HL-60 (cell line): ENCODE measurements around the gene CYP2F1.

Source experiments
- DNase-seq, 2 experiments: peaks; one replicate each; pipeline ENCODE4 v3.0.0-alpha.2; 2010 to 2020; ENCODE audit warnings: low read depth in 1 of 2, low spot score in 1 of 2
- H3K27ac ChIP-seq: fragments of 250-450 bp; sonication (Bioruptor Pico); replicated peaks from 2 replicates; pipeline ENCODE4 v1.5.1; 2020; ENCODE audit warnings: mild to moderate bottlenecking, moderate library complexity
- H3K27me3 ChIP-seq: fragments of 250-450 bp; sonication (Bioruptor Pico); 2 replicates; pipeline ENCODE4 v1.5.1; 2021; ENCODE audit warnings: mild to moderate bottlenecking, moderate library complexity; ENCODE audit not compliant: insufficient read depth, poor library complexity, severe bottlenecking
- H3K4me3 ChIP-seq: replicated peaks from 2 replicates; pipeline ENCODE4 v1.5.1; 2011; ENCODE audit warnings: mild to moderate bottlenecking, control low read depth, low read length; ENCODE audit not compliant: insufficient read depth
- GABPA ChIP-seq: IDR thresholded peaks from 2 replicates; pipeline ENCODE4 v1.6.1; 2012; ENCODE audit warnings: low read depth
- POLR2AphosphoS5 ChIP-seq: IDR thresholded peaks from 2 replicates; pipeline ENCODE4 v1.6.1; 2012; ENCODE audit warnings: low read depth
- SPI1 ChIP-seq: IDR thresholded peaks from 2 replicates; pipeline ENCODE4 v1.6.1; 2012; ENCODE audit warnings: low read depth, mild to moderate bottlenecking, borderline replicate concordance
- TF ChIP-seq, protein P1 (sequence below): IDR thresholded peaks from 2 replicates; pipeline ENCODE4 v1.6.1; 2012; ENCODE audit warnings: low read depth; ENCODE audit not compliant: insufficient replicate concordance
- TF ChIP-seq, protein P2 (sequence below): IDR thresholded peaks from one replicate; pipeline ENCODE4 v1.5.1; 2011; ENCODE audit warnings: low read length, control low read depth, inconsistent platforms; ENCODE audit not compliant: insufficient read depth

The CYP2F1 gene

DNA sequence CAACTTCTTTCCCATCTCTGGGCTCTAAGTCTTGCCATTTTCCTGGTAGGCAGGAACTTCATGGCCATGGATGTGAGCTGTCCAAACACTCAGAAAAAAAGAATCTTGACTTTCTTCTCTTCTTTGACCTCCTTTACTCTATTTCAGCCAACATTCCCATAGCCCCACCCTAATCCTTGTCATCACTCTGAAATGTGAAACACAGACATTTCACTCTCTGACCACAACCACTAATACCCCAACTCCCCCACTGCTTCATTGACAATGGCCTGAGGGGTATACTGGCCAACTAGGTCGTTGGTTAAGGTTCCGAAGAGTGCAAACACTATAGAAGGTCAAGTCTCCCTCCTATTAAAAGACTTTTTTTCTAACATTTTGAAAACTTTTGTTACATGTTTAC lies 30.7 kb upstream of the CYP2F1 start:
- no peak overlapping the region for H3K4me3 ChIP-seq
- no peaks in the 10 kb centered on the region for H3K27me3 ChIP-seq
- TF ChIP-seq, protein P1, sequence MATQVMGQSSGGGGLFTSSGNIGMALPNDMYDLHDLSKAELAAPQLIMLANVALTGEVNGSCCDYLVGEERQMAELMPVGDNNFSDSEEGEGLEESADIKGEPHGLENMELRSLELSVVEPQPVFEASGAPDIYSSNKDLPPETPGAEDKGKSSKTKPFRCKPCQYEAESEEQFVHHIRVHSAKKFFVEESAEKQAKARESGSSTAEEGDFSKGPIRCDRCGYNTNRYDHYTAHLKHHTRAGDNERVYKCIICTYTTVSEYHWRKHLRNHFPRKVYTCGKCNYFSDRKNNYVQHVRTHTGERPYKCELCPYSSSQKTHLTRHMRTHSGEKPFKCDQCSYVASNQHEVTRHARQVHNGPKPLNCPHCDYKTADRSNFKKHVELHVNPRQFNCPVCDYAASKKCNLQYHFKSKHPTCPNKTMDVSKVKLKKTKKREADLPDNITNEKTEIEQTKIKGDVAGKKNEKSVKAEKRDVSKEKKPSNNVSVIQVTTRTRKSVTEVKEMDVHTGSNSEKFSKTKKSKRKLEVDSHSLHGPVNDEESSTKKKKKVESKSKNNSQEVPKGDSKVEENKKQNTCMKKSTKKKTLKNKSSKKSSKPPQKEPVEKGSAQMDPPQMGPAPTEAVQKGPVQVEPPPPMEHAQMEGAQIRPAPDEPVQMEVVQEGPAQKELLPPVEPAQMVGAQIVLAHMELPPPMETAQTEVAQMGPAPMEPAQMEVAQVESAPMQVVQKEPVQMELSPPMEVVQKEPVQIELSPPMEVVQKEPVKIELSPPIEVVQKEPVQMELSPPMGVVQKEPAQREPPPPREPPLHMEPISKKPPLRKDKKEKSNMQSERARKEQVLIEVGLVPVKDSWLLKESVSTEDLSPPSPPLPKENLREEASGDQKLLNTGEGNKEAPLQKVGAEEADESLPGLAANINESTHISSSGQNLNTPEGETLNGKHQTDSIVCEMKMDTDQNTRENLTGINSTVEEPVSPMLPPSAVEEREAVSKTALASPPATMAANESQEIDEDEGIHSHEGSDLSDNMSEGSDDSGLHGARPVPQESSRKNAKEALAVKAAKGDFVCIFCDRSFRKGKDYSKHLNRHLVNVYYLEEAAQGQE = no peak
- TF ChIP-seq SPI1 (no peak), POLR2AphosphoS5 (no peak), GABPA (no peak)
- TF ChIP-seq, protein P2, sequence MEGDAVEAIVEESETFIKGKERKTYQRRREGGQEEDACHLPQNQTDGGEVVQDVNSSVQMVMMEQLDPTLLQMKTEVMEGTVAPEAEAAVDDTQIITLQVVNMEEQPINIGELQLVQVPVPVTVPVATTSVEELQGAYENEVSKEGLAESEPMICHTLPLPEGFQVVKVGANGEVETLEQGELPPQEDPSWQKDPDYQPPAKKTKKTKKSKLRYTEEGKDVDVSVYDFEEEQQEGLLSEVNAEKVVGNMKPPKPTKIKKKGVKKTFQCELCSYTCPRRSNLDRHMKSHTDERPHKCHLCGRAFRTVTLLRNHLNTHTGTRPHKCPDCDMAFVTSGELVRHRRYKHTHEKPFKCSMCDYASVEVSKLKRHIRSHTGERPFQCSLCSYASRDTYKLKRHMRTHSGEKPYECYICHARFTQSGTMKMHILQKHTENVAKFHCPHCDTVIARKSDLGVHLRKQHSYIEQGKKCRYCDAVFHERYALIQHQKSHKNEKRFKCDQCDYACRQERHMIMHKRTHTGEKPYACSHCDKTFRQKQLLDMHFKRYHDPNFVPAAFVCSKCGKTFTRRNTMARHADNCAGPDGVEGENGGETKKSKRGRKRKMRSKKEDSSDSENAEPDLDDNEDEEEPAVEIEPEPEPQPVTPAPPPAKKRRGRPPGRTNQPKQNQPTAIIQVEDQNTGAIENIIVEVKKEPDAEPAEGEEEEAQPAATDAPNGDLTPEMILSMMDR = no peak
- H3K27ac ChIP-seq = no peak overlapping the region
- no peak for DNase-seq

DNA sequence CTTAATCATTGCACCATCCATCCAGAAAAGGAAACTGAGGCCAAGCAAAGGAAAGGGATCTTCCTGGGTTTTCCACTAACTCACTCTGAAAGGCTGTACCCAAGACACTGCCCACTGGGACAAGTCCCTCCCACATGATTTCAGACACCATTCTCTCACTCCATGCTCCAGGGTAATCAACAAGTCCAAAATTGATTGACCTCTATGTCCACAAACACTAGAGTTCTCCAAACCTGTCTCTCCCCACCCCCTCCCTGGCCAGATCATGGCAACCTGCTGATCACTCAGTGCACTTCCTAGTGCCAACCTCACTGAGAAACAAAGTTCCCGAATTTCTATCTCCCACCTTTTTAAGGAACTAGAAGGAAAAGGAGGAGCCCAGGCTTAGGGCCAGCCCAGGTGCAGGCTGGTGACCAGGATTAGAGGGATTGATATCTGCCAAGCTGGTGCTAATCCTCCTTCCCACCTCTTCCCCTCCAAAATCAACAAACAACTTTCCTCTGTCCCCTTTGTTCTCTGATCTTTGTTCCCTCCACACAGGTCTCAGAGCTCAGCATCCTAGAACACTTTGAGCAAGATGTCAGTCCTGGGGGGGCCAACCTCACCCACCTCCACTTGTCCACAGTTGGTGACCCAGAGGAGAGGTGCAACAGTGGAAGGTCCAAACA lies 28.4 kb upstream of the CYP2F1 start:
- Histone ChIP-seq H3K27ac (no peak overlapping the region), H3K4me3 (no peak overlapping the region), H3K27me3 (peaks cover 7% of the 10 kb centered on the region)
- no peak for TF ChIP-seq SPI1
- TF ChIP-seq, protein P1 = no peak
- TF ChIP-seq GABPA = no peak
- TF ChIP-seq, protein P2 = no peak
- TF ChIP-seq POLR2AphosphoS5 = no peak
- DNase-seq = no peak

DNA sequence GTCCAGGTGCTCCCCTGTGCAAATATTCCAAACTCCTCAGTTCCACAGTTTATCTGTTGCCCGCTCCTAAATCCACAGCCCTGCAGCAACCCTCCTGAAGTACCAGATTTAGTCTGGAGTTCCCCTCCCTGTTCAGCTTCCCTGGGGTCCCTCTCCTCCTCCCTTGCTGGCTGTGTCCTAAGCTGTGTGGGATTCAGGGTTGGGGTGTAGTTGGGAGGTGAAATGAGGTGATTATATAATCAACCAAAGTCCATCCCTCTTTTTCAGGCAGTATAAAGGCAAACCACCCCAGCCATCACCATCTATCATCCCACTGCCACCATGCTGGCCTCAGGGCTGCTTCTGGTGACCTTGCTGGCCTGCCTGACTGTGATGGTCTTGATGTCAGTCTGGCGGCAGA lies 26.1 kb upstream of the CYP2F1 start, which contains the start of gene CYP2A13:
TSS of gene CYP2A13 (plus strand) at position 301 of the 400 bp plus-strand sequence. CDS start at position 322, 21 bp downstream.
- no peak for TF ChIP-seq POLR2AphosphoS5
- no peak for TF ChIP-seq SPI1
- TF ChIP-seq, protein P2 = no peak
- no peak for TF ChIP-seq GABPA
- TF ChIP-seq, protein P1 = no peak
- no peak within 1 kb of the TSS for H3K4me3 ChIP-seq
- H3K27ac ChIP-seq = no peak within 1 kb of the TSS
- no peak for DNase-seq
- peaks cover 7% of the 10 kb centered on the region for H3K27me3 ChIP-seq
